GM19025 (cell line): ENCODE measurements around the gene IL15RA.
"Not testable (repeated sequence)": the region's sequence is repeated elsewhere in the genome, so short reads cannot be mapped to it uniquely, and the experiment has no call there.

ENCODE experiments used
- ATAC-seq: cut with Tn5 transposase; IDR thresholded peaks from one replicate; pipeline ENCODE4 v1.9.1; 2021; ENCODE audit warnings: mild to moderate bottlenecking, low read depth, moderate library complexity; ENCODE audit not compliant: unreplicated experiment

The IL15RA gene

GRCh38 chr10:5933909-5934546, 43.3 kb downstream of the IL15RA start:
- no peak for ATAC-seq

- ATAC-seq, result no peak
Measured at GRCh38 chr10:5932345-5932744, 45.0 kb downstream of the IL15RA start.

- ATAC-seq, result no peak
Measured at GRCh38 chr10:5930272-5930671, 47.1 kb downstream of the IL15RA start.

GRCh38 chr10:5929442-5929841, 47.9 kb downstream of the IL15RA start:
- no peak for ATAC-seq

- ATAC-seq, result no peak
Measured at GRCh38 chr10:5927306-5927705, 50.0 kb downstream of the IL15RA start.

- no peak for ATAC-seq
Measured at GRCh38 chr10:5924889-5925288, 52.5 kb downstream of the IL15RA start.

GRCh38 chr10:5921746-5922145, 55.6 kb downstream of the IL15RA start:
- ATAC-seq, result no peak

- ATAC-seq, result no peak
Measured at GRCh38 chr10:5919568-5919967, 57.8 kb downstream of the IL15RA start.

GRCh38 chr10:5918763-5919162, 58.6 kb downstream of the IL15RA start:
- no peak for ATAC-seq

GRCh38 chr10:5917305-5917704, 60.0 kb downstream of the IL15RA start:
- ATAC-seq, result no peak

GRCh38 chr10:5915451-5915850, 61.9 kb downstream of the IL15RA start:
- no peak for ATAC-seq

GRCh38 chr10:5913736-5914135, 63.6 kb downstream of the IL15RA start:
- no peak for ATAC-seq

- ATAC-seq, result no peak
Measured at GRCh38 chr10:5911670-5912069, 65.7 kb downstream of the IL15RA start.

- ATAC-seq, result no peak
Measured at GRCh38 chr10:5910323-5911100, 66.8 kb downstream of the IL15RA start.

- ATAC-seq, result not testable (repeated sequence)
Measured at GRCh38 chr10:5908676-5909075, 68.7 kb downstream of the IL15RA start.

GRCh38 chr10:5906651-5907050, 70.7 kb downstream of the IL15RA start:
- no peak for ATAC-seq

- ATAC-seq, result no peak
Measured at GRCh38 chr10:5905854-5906507, 71.4 kb downstream of the IL15RA start.

GRCh38 chr10:5904227-5904626, 73.1 kb downstream of the IL15RA start:
- peak; percentile 94 for ATAC-seq

- no peak for ATAC-seq
Measured at GRCh38 chr10:5903563-5903962, 73.8 kb downstream of the IL15RA start.

GRCh38 chr10:5902511-5903274, 74.7 kb downstream of the IL15RA start:
- no peak for ATAC-seq
